A549 (cell line): ENCODE results near the gene MEGF10. TPM values are rescaled to one million over a fixed set of nuclear protein-coding genes. Genes with fewer than 3 reads are reported as not detected.

ENCODE experiments used
- ATAC-seq, 2 experiments: fragments of 200-7000 bp in 1 of 2; fragments of >200 bp in 1 of 2; cut with Nextera tagmentation in 1 of 2; cut with Tn5 transposase in 1 of 2; 3 replicates each; pipeline versions ENCODE4 v1.8.0 to v1.9.1; 2018 to 2020; ENCODE audit warnings: mild to moderate bottlenecking in 1 of 2, moderate library complexity in 1 of 2
- CTCF ChIA-PET: fragments of 300-600 bp; sonication (Branson Sonifier 250); formaldehyde crosslinking; extraction: SDS; loops from one replicate; lab custom pipeline; 2021; ENCODE audit warnings: antibody characterized with exemption, inconsistent platforms; lab: Yijun Ruan, JAX
- POLR2A ChIA-PET: fragments of 350-600 bp; formaldehyde crosslinking; extraction: SDS; loops from one replicate; lab custom pipeline; 2021; ENCODE audit warnings: antibody characterized with exemption, inconsistent platforms; lab: Yijun Ruan, JAX
- DNase-seq, 2 experiments: peaks; one replicate each; pipeline versions ENCODE4 v3.0.0 to v3.0.0-alpha.2; 2011 to 2016; ENCODE audit warnings: low read depth in 1 of 2, low spot score in 1 of 2
- FAIRE-seq: peaks from 2 replicates; lab custom pipeline; 2011; peaks lifted over from hg19 to GRCh38; lab: Jason Lieb, UNC
- H3K27ac ChIP-seq, 2 experiments: fragments of >200 bp; sonication (Bioruptor Twin); formaldehyde crosslinking; 3 replicates each; pipeline ENCODE4 v1.5.1; 2016 to 2017
- H3K4me1 ChIP-seq: fragments of >200 bp; sonication (Bioruptor Twin); formaldehyde crosslinking; 3 replicates; pipeline ENCODE4 v1.6.1; 2016
- H3K4me2 ChIP-seq: fragments of >200 bp; sonication (Bioruptor Twin); formaldehyde crosslinking; 3 replicates; pipeline ENCODE4 v1.6.1; 2016
- H3K4me3 ChIP-seq: fragments of >200 bp; sonication (Bioruptor Twin); formaldehyde crosslinking; 3 replicates; pipeline ENCODE4 v1.5.1; 2016
- H3K9me3 ChIP-seq: fragments of >200 bp; sonication (Bioruptor Twin); formaldehyde crosslinking; 3 replicates; pipeline ENCODE4 v1.6.1; 2016
- BHLHE40 ChIP-seq: IDR thresholded peaks from 2 replicates; pipeline ENCODE4 v1.6.1; 2012; ENCODE audit warnings: low read depth, low read length, inconsistent platforms
- CBX2 ChIP-seq: fragments of 200-600 bp; sonication (generic); IDR thresholded peaks from 2 replicates; pipeline ENCODE4 v1.6.1; 2016; ENCODE audit warnings: low read depth, mild to moderate bottlenecking, borderline replicate concordance
- EHF ChIP-seq: fragments of 250-450 bp; sonication (Bioruptor Pico); IDR thresholded peaks from 2 replicates; pipeline ENCODE4 v1.5.0; 2020; ENCODE audit warnings: mild to moderate bottlenecking
- EHMT2 ChIP-seq: fragments of 200-600 bp; sonication (generic); IDR thresholded peaks from 2 replicates; pipeline ENCODE4 v1.6.1; 2016; ENCODE audit warnings: antibody characterized with exemption, low read depth, mild to moderate bottlenecking, moderate library complexity
- FOSB ChIP-seq: fragments of 250-450 bp; sonication (Bioruptor Pico); IDR thresholded peaks from 2 replicates; pipeline ENCODE4 v1.5.0; 2020; ENCODE audit warnings: mild to moderate bottlenecking, moderate library complexity
- GATA3 ChIP-seq: IDR thresholded peaks from 2 replicates; pipeline ENCODE4 v1.6.1; 2012; ENCODE audit warnings: borderline replicate concordance
- HOXB13 ChIP-seq: fragments of 250-450 bp; sonication (Bioruptor Pico); IDR thresholded peaks from 2 replicates; pipeline ENCODE4 v1.5.0; 2020; ENCODE audit warnings: low read depth, mild to moderate bottlenecking, moderate library complexity
- JUN ChIP-seq, 2 experiments: fragments of >200 bp; sonication (Bioruptor Twin); formaldehyde crosslinking; IDR thresholded peaks; 2 replicates in 1 of 2; 3 replicates in 1 of 2; pipeline ENCODE4 v1.6.1; 2016 to 2017
- MAZ ChIP-seq: fragments of 150-350 bp; IDR thresholded peaks from 2 replicates; pipeline ENCODE4 v1.6.1; 2014; ENCODE audit warnings: antibody characterized with exemption, low read depth, low read length, borderline replicate concordance
- NR3C1 ChIP-seq: fragments of >200 bp; sonication (Bioruptor Twin); formaldehyde crosslinking; IDR thresholded peaks from 3 replicates; pipeline ENCODE4 v1.6.1; 2017
- PHF8 ChIP-seq: fragments of 200-600 bp; sonication (generic); IDR thresholded peaks from 2 replicates; pipeline ENCODE4 v1.6.1; 2016; ENCODE audit warnings: low read depth, mild to moderate bottlenecking, antibody characterized with exemption, moderate library complexity, borderline replicate concordance
- POLR2AphosphoS2 ChIP-seq: conservative IDR thresholded peaks from 2 replicates; pipeline ENCODE4 v1.6.1; 2012; ENCODE audit warnings: low read length, improper control_type of control experiment, inconsistent platforms
- RARB ChIP-seq: fragments of 250-450 bp; sonication (Bioruptor Pico); IDR thresholded peaks from 2 replicates; pipeline ENCODE4 v1.8.0; 2021; ENCODE audit warnings: mild to moderate bottlenecking, moderate library complexity
- REST ChIP-seq: fragments of 200-600 bp; sonication (generic); IDR thresholded peaks from 2 replicates; pipeline ENCODE4 v1.6.1; 2016; ENCODE audit warnings: antibody characterized with exemption, mild to moderate bottlenecking, moderate library complexity
- RNF2 ChIP-seq: fragments of 200-600 bp; sonication (generic); IDR thresholded peaks from 2 replicates; pipeline ENCODE4 v1.6.1; 2016; ENCODE audit warnings: low read depth, mild to moderate bottlenecking, antibody characterized with exemption, moderate library complexity, borderline replicate concordance
- ZFP36 ChIP-seq: fragments of 450-650 bp; IDR thresholded peaks from 2 replicates; pipeline ENCODE4 v1.6.1; 2014; ENCODE audit warnings: borderline replicate concordance; ENCODE audit not compliant: partially characterized antibody
- WGBS: methylation state at CpG from one replicate; pipeline ENCODE4 v1.1.6; 2017; ENCODE audit errors: missing lambda C conversion rate; 5-methylcytosine and 5-hydroxymethylcytosine counted together
- polyA plus RNA-seq, 4 experiments: library from polyadenylated mRNA; depleted of rRNA in 3 of 4; stranded (reverse); fragments of >200 nt; fragmentation: RNase III in 1 of 4; extraction: RNeasy Plus Mini Kit Qiagen cat#74134 plus additional on column Dnase treatment in 1 of 4; gene quantifications; 2 replicates in 3 of 4; 3 replicates in 1 of 4; pipeline ENCODE4 v1.2.3, GENCODE V29; 2011 to 2017
- TF ChIP-seq, protein P1 (sequence below): IDR thresholded peaks from 2 replicates; pipeline ENCODE4 v1.6.1; 2012; ENCODE audit warnings: low read depth, borderline replicate concordance
- TF ChIP-seq, protein P2 (sequence below): fragments of >200 bp; sonication (Bioruptor Twin); formaldehyde crosslinking; IDR thresholded peaks from 3 replicates; pipeline ENCODE4 v1.5.1; 2016

MEGF10 gene
- polyA plus RNA-seq, 2 of the 4 experiments (the other 2 are of a cell fraction), result 0.01 TPM; not detected in 1

GRCh38 chr5:127433526-127433925 is 142.9 kb downstream of the MEGF10 start:
- Histone ChIP-seq H3K9me3 (no peaks in the 10 kb centered on the region), H3K4me3 (no peak overlapping the region), H3K4me1 (peaks cover 9% of the 10 kb centered on the region; the same call in 2 of the 3 replicates), H3K4me2 (no peak overlapping the region), H3K27ac (no peak overlapping the region)
- POLR2A ChIA-PET, result no interaction called here
- TF ChIP-seq EHF (CRISPR knock-in tag) (no peak), GATA3 (no peak), FOSB (no peak), EHMT2 (no peak), MAZ (no peak), CBX2 (no peak), RNF2 (no peak), JUN (IDR thresholded peaks at IDR 0.05) (no peak), POLR2AphosphoS2 (no peak), REST (no peak), PHF8 (no peak), NR3C1 (no peak), RARB (CRISPR knock-in tag) (no peak), BHLHE40 (no peak), ZFP36 (no peak), HOXB13 (CRISPR knock-in tag) (no peak)
- TF ChIP-seq, protein P1, sequence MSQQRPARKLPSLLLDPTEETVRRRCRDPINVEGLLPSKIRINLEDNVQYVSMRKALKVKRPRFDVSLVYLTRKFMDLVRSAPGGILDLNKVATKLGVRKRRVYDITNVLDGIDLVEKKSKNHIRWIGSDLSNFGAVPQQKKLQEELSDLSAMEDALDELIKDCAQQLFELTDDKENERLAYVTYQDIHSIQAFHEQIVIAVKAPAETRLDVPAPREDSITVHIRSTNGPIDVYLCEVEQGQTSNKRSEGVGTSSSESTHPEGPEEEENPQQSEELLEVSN, result no peak
- TF ChIP-seq, protein P2, sequence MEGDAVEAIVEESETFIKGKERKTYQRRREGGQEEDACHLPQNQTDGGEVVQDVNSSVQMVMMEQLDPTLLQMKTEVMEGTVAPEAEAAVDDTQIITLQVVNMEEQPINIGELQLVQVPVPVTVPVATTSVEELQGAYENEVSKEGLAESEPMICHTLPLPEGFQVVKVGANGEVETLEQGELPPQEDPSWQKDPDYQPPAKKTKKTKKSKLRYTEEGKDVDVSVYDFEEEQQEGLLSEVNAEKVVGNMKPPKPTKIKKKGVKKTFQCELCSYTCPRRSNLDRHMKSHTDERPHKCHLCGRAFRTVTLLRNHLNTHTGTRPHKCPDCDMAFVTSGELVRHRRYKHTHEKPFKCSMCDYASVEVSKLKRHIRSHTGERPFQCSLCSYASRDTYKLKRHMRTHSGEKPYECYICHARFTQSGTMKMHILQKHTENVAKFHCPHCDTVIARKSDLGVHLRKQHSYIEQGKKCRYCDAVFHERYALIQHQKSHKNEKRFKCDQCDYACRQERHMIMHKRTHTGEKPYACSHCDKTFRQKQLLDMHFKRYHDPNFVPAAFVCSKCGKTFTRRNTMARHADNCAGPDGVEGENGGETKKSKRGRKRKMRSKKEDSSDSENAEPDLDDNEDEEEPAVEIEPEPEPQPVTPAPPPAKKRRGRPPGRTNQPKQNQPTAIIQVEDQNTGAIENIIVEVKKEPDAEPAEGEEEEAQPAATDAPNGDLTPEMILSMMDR, result no peak
- ATAC-seq, result no peak
- no peak for DNase-seq
- 55% methylated on average over 2 of the region's 2 CpGs for WGBS
- no peak for FAIRE-seq
- CTCF ChIA-PET, result no interaction called here

DNA sequence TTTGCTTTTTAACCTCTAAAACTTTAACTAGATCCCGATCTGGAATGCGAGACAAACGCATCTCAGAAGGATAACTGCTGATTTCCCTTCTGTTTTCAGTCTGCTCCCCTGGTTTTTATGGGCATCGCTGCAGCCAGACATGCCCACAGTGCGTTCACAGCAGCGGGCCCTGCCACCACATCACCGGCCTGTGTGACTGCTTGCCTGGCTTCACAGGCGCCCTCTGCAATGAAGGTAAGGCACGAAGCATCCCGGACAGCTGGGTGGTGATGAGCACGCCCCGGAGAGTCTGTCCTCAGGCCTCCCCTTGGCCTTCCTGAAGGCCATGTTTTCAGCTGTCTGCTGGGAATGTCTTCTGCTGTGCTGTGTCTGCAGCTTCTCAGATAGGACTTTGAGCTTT is 144.0 kb downstream of the MEGF10 start:
- no peak overlapping the region for H3K4me2 ChIP-seq
- no peak overlapping the region for H3K4me3 ChIP-seq
- ChIA-PET CTCF (no interaction called here), POLR2A (no interaction called here)
- TF ChIP-seq, protein P1, result no peak
- no peak for TF ChIP-seq NR3C1
- no peaks in the 10 kb centered on the region for H3K9me3 ChIP-seq
- ATAC-seq (no peak), DNase-seq (no peak), FAIRE-seq (no peak)
- peaks cover 9% of the 10 kb centered on the region; the same call in 2 of the 3 replicates for H3K4me1 ChIP-seq
- no peak overlapping the region for H3K27ac ChIP-seq
- WGBS, result 70% methylated on average over 12 of the region's 12 CpGs
